NCI-H2227 (cell line): Measurements from ENCODE around the gene SP9.
A peak's percentile ranks its signal among the peaks of the same experiment; 100 is the strongest.

Source experiments
- DNase-seq: peaks from one replicate; lab custom pipeline; 2025; ENCODE audit not compliant: unreplicated experiment; lab: John Stamatoyannopoulos, UW

The SP9 gene

DNA sequence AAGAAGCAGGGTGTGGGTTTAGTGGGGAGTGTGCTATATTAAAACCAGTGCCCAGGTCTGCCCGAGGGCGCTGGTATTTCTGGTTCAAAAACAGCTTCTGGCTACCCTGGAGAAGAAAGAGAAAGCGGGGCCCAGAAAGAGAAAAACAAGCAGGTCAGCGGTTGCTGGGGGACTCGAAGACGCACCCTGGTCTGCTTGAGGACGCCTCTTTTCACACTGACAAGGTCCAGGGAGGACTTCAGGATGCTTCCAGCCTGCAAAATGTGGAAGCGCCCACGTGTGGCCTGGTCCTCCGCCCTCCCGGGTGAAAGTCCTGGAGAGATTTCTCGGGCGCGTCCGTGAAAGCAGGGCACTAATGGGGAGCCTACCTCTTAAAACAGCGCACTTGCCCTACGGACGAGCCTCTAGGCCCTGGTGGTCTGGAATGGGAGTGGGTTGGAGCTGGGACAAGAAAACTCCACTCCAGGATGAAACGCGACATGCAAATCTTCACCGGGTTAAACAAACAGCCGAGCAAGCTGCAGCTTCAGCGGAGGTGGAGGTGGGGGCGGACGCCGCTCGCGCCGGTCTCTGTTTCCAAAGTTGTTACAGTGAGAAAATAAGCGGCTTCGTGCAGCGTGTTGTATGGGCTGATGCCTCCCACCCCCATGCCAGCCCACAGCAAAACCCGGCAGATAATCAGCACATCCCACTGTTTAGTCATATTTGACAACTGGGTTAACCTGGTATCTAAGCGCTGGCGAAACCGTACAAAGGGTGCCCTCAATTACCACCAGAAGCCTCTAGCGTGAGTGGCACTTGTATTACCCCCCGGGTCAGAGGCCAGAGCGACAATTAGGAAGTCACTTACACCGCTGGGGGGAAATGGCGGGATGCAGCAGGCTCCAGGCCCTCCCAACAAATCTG, 1.1 kb upstream of the SP9 start:
- peak; percentile 54 for DNase-seq

GRCh38 chr2:174334278-174334715, 457 bp upstream of the SP9 start:
- DNase-seq, result peak; percentile 53

DNA sequence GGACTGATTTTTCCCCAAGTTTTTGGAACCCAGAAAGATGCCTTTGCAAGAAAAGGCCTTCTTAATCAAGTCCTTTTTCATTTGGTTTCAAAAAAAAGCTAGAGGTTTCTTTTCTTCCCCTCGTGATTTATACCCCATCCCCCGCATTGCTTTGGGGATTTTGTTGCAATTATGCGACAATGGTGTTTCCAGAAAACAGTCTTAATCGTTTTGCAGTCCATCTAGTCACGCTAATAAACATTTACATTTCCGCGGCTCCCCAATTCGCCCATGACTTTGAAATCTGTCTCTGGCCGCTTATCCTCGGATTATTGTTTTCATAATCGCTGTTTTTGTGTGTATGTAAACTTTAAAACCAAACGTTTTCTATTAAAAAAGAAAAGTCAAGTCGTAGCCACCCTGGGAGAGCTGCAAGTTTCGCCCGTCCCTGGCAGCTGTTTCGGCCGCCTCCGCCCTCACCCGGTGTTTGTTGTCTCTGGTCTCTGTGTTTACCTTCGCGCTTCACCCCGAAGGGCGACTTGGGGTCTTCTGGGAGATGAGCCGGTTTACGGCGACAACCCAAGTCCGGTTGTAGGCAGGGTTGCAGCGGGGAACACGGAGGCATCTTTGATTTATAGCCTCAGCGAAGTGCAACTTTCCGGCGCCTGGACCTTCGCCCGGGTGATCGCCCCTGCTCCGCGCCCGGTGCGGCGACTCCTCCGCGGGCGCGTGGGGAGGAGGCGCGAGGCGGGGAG, 667 bp downstream of the SP9 start:
- DNase-seq, result peak; percentile 63

GRCh38 chr2:174335988-174336500, 1.3 kb downstream of the SP9 start:
- peak; percentile 69 for DNase-seq

DNA sequence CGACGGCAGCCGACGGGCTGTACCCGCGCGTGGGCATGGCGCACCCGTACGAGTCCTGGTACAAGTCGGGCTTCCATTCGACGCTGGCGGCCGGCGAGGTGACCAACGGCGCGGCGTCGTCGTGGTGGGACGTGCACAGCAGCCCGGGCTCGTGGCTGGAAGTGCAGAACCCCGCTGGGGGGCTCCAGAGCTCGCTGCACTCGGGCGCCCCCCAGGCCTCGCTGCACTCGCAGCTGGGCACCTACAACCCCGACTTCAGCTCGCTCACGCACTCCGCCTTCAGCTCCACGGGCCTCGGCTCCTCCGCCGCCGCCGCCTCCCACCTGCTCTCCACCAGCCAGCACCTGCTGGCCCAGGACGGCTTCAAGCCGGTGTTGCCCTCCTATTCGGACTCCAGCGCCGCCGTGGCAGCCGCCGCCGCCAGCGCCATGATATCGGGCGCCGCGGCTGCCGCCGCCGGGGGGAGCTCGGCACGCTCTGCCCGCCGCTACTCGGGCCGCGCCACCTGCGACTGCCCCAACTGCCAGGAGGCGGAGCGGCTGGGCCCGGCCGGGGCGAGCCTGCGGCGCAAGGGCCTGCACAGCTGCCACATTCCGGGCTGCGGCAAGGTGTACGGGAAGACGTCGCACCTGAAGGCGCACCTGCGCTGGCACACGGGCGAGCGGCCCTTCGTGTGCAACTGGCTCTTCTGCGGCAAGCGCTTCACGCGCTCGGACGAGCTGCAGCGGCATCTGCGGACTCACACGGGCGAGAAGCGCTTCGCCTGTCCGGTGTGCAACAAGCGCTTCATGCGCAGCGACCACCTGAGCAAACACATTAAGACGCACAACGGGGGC, 2.0 kb downstream of the SP9 start:
- DNase-seq, result peak; percentile 81

DNA sequence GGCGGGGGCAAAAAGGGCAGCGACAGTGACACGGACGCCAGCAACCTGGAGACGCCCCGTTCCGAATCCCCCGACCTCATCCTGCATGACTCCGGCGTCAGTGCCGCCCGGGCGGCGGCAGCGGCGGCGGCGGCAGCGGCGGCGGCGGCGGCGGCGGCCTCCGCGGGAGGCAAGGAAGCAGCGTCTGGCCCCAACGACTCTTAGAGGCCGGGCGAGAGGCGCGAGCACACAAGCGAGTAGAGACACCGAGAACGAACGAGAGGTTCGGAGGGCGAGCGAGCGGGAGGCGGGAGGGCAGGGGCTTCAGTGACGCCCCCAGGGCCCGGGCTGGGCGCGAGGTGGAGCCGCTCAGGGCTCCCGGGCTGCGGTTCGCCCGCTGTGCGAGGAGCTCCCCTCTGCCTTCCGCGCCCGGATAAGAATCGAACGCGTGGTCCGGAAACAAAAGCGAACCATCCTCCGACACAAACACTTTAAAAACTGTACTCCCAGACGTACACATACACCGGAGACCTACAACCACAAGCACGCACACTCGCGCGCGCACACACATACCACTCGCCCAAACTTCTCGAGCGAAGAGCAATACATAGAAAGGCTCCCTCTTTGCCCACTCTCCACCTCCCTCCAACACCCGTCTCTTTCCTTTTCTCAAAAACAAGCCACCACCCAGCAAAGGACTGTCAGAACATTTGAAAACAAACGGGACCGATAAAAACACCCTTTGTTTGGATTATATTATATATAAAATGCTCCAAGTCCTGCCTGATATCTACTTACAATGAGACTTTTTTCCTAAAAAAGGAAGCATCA, 2.8 kb downstream of the SP9 start:
- DNase-seq, result peak; percentile 77

- no peak for DNase-seq
These were observed 3.4 kb downstream of the SP9 start for GRCh38 chr2:174338147-174338605.

DNA sequence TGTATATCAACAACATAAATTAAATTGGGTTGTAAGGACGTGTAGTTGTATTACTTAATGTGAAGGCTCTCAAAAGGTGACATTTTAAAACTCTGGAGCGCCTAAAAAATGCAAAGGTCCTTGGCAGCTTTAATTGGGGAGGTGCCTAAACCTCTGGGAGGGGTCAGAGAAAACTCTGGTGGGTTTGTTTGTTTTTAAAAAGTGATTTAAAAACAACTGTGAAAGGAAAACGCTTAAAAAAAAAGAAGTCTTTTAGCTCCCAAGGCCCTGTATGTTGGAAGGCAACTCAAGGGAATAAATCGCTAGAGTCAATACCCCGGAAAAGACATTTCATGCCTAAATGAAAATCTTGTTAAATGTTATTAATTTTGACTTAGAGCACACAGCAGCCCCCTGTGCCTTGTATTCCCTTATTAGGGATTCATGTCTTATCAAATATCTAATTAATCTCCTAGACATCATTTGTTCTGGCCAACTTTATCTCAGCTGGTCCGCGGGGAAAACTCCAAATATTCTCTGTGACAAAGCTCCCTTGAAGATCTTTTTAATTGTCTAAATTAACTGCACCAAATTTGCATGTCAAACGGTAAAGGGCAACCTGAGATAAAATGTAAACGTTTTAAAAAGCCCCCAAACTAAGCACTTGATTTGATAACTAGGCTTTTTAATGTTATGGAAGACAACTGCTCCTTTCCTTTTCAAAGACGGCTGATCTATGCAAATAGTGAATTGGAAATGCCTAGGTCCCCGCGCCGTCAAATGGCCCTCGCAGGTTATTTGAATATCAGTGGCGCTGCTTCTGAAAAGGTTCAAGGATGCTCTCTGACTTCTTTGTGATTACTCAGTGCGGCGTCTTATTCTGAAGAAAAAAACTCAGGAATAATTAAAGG, 4.2 kb downstream of the SP9 start:
- peak; percentile 15 for DNase-seq

DNA sequence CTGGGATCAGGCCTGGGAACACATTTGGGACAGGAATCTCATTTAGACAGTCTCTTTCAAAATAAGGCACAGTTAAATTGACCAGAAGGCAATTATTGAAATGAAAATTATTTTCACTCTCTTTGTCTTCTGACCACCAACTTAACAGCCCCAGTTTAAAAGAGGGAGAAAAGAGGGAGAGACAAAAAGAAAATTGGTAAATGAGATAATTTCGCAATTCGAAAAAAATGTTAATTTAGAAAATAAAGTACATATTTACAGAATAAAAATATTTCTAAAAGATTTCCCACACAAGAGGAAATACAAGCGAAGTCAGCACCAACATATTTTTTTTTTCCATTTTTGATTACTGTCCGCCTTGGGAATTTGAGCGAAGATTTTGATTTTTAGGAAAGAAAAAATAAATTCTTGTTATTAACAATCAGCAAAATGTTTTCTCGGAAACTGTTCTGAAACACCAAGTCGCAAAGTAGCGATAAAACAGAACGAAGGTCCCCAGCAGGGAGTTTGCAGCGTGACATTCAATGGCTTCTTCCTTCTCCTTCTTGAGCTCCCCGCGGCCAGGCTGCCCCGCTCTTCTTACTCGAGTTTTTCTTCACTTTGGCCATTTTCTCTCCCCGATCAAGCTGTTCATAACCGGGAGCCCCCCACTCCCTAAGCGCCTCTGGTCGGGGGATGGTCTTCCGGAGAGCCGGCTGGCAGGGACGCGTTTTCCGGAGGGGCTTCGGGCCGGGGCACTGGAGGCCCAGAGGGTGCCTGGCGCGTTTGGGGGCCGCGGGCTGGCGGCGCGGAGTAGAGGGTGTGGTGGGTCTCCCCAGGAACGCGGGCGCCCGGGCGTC, 5.0 kb downstream of the SP9 start:
- peak; percentile 60 for DNase-seq

GRCh38 chr2:174340400-174341292, 5.9 kb downstream of the SP9 start:
- peak; percentile 60 for DNase-seq

DNA sequence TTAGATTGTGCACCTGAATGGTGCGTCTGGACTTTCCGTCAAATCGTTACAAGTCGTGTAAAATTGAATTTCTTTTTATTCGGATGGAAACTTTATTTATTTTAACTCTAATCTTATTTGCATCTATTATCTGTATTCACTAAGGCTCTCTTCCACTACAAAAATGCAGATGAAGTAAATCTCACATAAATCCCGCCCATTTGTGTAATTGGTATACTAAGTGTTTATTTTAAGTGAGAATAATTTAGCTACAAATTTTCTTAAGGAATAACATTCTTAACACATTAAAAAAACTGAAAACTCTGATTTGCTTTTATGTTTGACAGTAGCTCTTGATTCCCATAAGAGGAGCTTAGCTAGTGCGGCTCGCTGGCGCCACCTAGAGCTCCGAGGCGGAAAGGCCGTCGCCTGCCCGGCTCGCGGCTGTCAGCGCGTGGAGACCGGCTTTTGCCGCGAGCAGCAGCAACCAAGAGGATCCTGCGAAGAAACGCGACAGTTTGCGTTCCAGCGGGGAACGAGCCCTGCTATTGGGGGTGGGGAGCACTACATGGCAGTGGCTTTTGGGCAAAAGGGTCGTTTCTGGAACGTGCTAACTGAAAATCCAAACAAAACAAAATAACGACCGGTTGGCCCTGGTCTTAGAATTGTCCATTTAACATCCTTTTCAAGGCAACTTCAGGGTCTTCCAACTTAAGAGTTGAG, 6.7 kb downstream of the SP9 start:
- DNase-seq, result peak; percentile 95

- no peak for DNase-seq
These were observed 7.4 kb downstream of the SP9 start for GRCh38 chr2:174341995-174342685.

GRCh38 chr2:174342686-174343342, 8.1 kb downstream of the SP9 start:
- peak; percentile 33 for DNase-seq

- DNase-seq, result no peak
These were observed 8.5 kb downstream of the SP9 start for GRCh38 chr2:174343343-174343622.

DNA sequence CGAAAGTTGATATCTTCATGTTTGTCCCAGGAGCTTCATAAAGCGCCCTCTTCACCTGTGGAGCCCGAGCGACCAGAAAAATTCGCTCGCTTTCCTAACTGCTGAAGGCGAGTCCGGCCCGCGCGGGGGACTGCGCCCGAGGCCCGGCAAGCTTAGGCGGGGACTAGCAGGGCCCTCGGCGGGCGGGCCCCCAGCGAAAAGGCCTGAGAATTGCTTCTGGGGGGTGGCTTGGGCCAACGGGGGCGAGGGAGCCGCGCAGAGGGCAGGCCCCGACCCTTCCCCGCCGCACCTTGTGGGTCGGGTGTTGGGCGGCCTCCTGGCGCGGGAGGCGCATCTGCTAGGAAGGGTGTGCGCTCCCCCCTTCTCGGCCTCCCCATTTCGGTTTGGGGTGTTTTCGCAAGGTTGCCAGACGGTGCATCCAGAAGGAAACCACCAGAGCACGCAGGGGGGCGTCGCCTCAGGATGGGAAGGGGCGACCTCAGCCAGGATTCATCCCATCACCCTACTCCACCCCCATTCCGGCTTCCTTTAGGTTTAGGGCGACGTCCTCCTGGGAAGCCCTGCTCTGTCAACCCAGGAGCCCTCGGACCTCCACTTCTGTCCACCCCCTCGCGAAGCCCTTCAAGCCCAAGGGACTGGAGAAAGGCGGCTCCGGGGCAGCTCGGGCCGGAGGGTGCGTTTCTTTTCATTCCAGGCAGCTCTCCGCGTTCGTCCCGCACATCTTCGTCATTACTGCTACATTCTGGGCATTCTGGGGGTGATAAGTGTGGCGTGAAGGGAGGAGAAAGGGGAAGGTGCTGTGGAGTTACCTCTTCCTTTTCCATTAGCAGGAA, 9.1 kb downstream of the SP9 start:
- no peak for DNase-seq
